ENCODE measurements around the gene RAB20.
A peak's percentile ranks its signal among the peaks of the same experiment; 100 is the strongest.
"Not testable (repeated sequence)": the region's sequence is repeated elsewhere in the genome, so short reads cannot be mapped to it uniquely, and the experiment has no call there.

Gene RAB20

DNA sequence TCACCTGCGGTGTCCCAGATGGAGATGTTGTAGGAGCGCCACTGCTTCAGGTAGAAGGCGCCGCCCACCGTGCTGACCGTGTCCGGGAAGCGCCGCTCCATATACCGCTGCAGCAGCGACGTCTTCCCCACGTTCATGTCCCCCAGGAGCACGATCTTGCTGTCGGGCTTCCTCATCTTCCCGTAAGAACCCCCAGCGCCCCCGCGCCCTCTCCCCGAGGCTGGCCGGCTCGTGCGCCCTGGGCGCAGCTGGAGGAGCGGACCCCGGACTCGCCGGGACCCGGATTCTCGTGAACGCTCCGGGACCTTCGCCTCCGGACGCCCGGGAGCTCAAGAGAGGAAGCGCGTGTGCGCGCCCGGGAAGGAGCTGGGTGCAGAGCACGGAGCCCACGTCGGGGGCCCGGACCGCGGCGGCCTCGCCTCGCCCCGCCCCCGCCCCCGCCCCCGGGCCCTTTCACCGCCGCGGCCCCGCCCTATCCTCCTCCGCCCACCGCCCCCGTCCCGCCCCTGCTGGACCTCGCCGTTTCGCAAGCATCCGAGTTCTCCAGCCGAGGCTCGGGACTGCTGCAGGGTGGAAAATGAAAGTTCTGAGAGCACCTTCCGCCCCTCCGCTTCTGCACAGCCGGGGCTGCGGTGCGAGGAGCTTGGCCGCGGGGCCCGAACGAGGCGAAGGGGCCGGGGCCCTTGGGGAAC, at the start of gene RAB20:
RAB20 (minus strand) TSS at position 379 of the 692 bp plus-strand sequence; CDS start at position 176, 203 bp downstream.
- peak within 1 kb of the TSS; percentile 95 for H3K4me3 ChIP-seq
- H3K27ac ChIP-seq = no peak within 1 kb of the TSS
- H3K36me3 ChIP-seq (ENCODE audit: insufficient read depth, low read length) = no peaks in the 10 kb centered on the region
- no peak for DNase-seq (ENCODE audit: low read depth, low spot score)
- peak within 1 kb of the TSS; percentile 51 for H3K9ac ChIP-seq (ENCODE audit: insufficient read length)
- H3K9me3 ChIP-seq (ENCODE audit: low read depth, low read length) = no peaks in the 10 kb centered on the region
- TF ChIP-seq EZH2 (IDR thresholded peaks at IDR 0.05) = no peak
- no peak; the same call in 1 of the 2 replicates for TF ChIP-seq POLR2AphosphoS5 (IDR thresholded peaks at IDR 0.05; ENCODE audit: borderline replicate concordance, low read depth, low read length)
- no peak for TF ChIP-seq FOXP2 (optimal IDR thresholded peaks at IDR 0.05; ENCODE audit: control extremely low read depth, extremely low read length, insufficient read depth)

GRCh38 chr13:110610955-110611595, 49.6 kb upstream of the RAB20 start:
- Histone ChIP-seq H3K9me3 (ENCODE audit: low read depth, low read length) (no peaks in the 10 kb centered on the region), H3K36me3 (ENCODE audit: insufficient read depth, low read length) (no peaks in the 10 kb centered on the region), H3K4me3 (no peak overlapping the region), H3K9ac (ENCODE audit: insufficient read length) (no peak overlapping the region), H3K27ac (no peak overlapping the region)
- no peak for DNase-seq (ENCODE audit: low read depth, low spot score)
- TF ChIP-seq FOXP2 (optimal IDR thresholded peaks at IDR 0.05; ENCODE audit: control extremely low read depth, extremely low read length, insufficient read depth) (no peak), POLR2AphosphoS5 (IDR thresholded peaks at IDR 0.05; ENCODE audit: borderline replicate concordance, low read depth, low read length) (no peak), EZH2 (IDR thresholded peaks at IDR 0.05) (no peak)

DNA sequence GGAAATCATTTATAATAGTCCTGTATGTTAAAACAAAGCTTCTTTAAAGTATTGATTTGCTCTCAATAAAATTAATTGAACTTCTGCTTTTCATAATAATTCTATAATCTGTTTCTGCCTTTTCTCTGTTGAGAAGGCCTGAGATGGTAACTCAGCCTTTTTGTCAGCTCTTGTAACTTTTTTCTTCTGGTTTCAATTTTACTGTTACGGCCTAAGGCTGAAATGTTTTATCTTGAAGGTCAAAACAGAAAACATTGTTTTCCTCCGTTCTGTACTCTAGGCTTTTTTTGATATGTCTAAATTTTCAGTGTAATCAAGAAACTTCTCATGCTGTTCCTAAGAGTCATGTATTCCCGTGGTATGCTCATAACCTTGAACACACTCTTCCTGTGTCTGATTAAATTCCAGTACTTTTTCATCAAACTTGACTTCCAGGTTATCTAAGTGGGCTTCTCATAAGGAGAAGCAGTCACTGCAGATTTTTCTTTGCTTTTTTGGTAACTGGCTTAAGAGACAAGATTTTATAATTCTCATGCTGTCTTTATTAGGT, 46.2 kb upstream of the RAB20 start:
- TF ChIP-seq FOXP2 (optimal IDR thresholded peaks at IDR 0.05; ENCODE audit: control extremely low read depth, extremely low read length, insufficient read depth) (no peak), POLR2AphosphoS5 (IDR thresholded peaks at IDR 0.05; ENCODE audit: borderline replicate concordance, low read depth, low read length) (no peak), EZH2 (IDR thresholded peaks at IDR 0.05) (no peak)
- Histone ChIP-seq H3K27ac (0 out of 2 replicates have a peak overlapping the region, but pooled peaks have one; percentile 10), H3K36me3 (ENCODE audit: insufficient read depth, low read length) (no peaks in the 10 kb centered on the region), H3K4me3 (no peak overlapping the region), H3K9ac (ENCODE audit: insufficient read length) (peak overlapping the region; percentile 30), H3K9me3 (ENCODE audit: low read depth, low read length) (no peaks in the 10 kb centered on the region)
- no peak for DNase-seq (ENCODE audit: low read depth, low spot score)

DNA sequence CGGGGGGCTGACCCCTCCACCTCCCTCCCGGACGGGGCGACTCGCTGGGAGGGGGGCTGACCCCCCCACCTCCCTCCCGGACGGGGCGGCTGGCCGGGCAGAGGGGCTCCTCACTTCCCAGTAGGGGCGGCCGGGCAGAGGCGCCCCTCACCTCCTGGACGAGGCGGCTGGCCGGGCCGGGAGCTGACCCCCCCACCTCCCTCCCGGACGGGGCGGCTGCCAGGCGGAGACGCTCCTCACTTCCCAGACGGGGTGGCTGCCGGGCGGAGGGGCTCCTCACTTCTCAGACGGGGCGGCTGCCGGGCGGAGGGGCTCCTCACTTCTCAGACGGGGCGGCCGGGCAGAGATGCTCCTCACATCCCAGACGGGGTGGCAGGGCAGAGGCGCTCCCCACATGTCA, 44.8 kb upstream of the RAB20 start:
- H3K27ac ChIP-seq; H3K9ac ChIP-seq (ENCODE audit: insufficient read length); DNase-seq (ENCODE audit: low read depth, low spot score); H3K9me3 ChIP-seq (ENCODE audit: low read depth, low read length); H3K36me3 ChIP-seq (ENCODE audit: insufficient read depth, low read length); H3K4me3 ChIP-seq: not testable (repeated sequence)

- Histone ChIP-seq H3K9me3 (ENCODE audit: low read depth, low read length) (no peaks in the 10 kb centered on the region), H3K4me3 (no peak overlapping the region), H3K36me3 (ENCODE audit: insufficient read depth, low read length) (no peaks in the 10 kb centered on the region), H3K27ac (no peak overlapping the region), H3K9ac (ENCODE audit: insufficient read length) (no peak overlapping the region)
- TF ChIP-seq EZH2 (IDR thresholded peaks at IDR 0.05) (no peak), FOXP2 (optimal IDR thresholded peaks at IDR 0.05; ENCODE audit: control extremely low read depth, extremely low read length, insufficient read depth) (no peak), POLR2AphosphoS5 (IDR thresholded peaks at IDR 0.05; ENCODE audit: borderline replicate concordance, low read depth, low read length) (no peak)
- DNase-seq (ENCODE audit: low read depth, low spot score) = no peak
These were observed 43.6 kb upstream of the RAB20 start for GRCh38 chr13:110605132-110605531.

GRCh38 chr13:110600980-110601379, 39.5 kb upstream of the RAB20 start:
- no peak overlapping the region for H3K4me3 ChIP-seq
- no peak for DNase-seq (ENCODE audit: low read depth, low spot score)
- H3K27ac ChIP-seq = no peak overlapping the region
- H3K9me3 ChIP-seq (ENCODE audit: low read depth, low read length) = no peaks in the 10 kb centered on the region
- no peak overlapping the region for H3K9ac ChIP-seq (ENCODE audit: insufficient read length)
- no peaks in the 10 kb centered on the region for H3K36me3 ChIP-seq (ENCODE audit: insufficient read depth, low read length)
- TF ChIP-seq EZH2 (IDR thresholded peaks at IDR 0.05) = no peak
- no peak for TF ChIP-seq FOXP2 (optimal IDR thresholded peaks at IDR 0.05; ENCODE audit: control extremely low read depth, extremely low read length, insufficient read depth)
- no peak for TF ChIP-seq POLR2AphosphoS5 (IDR thresholded peaks at IDR 0.05; ENCODE audit: borderline replicate concordance, low read depth, low read length)

- no peaks in the 10 kb centered on the region for H3K36me3 ChIP-seq (ENCODE audit: insufficient read depth, low read length)
- H3K9me3 ChIP-seq (ENCODE audit: low read depth, low read length) = no peaks in the 10 kb centered on the region
- no peak overlapping the region for H3K4me3 ChIP-seq
- H3K9ac ChIP-seq (ENCODE audit: insufficient read length) = no peak overlapping the region
- H3K27ac ChIP-seq = no peak overlapping the region
- TF ChIP-seq POLR2AphosphoS5 (IDR thresholded peaks at IDR 0.05; ENCODE audit: borderline replicate concordance, low read depth, low read length) = no peak
- no peak for TF ChIP-seq FOXP2 (optimal IDR thresholded peaks at IDR 0.05; ENCODE audit: control extremely low read depth, extremely low read length, insufficient read depth)
- no peak for TF ChIP-seq EZH2 (IDR thresholded peaks at IDR 0.05)
- no peak for DNase-seq (ENCODE audit: low read depth, low spot score)
These were observed 38.8 kb upstream of the RAB20 start for GRCh38 chr13:110600261-110600819.

DNA sequence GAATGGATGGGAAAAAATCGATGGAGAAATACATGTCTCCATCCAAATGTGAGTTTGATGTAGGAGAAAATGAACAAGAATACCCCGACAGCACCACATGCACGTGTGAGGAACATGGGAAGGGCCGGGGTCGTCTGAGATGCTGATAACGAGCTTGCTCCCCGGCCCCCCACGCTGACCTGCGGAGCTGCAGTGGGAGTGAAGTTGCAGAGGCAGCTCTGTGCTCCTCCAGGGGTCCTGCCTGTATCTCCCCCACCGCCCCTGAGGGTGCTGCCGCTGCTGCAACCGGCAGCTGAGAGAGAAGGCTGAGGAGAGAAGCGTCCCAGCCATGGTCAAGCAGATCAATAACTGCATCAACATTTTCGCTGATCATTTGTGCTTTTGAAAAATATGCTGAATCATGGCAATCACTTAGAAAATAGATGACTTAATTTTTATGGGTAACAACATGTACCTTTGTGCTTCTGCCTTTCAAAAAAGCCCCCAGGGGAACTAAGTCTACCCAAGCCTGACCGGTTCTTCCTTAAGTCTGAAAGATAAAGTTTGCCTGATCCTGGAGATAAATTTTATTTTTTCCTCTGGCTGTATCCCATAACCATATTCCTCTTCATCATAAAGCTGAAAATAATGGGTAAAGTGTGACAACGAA, 35.6 kb upstream of the RAB20 start:
- Histone ChIP-seq H3K9me3 (ENCODE audit: low read depth, low read length) (no peaks in the 10 kb centered on the region), H3K4me3 (no peak overlapping the region), H3K27ac (no peak overlapping the region), H3K36me3 (ENCODE audit: insufficient read depth, low read length) (no peaks in the 10 kb centered on the region), H3K9ac (ENCODE audit: insufficient read length) (no peak overlapping the region)
- TF ChIP-seq EZH2 (IDR thresholded peaks at IDR 0.05) (no peak), FOXP2 (optimal IDR thresholded peaks at IDR 0.05; ENCODE audit: control extremely low read depth, extremely low read length, insufficient read depth) (no peak), POLR2AphosphoS5 (IDR thresholded peaks at IDR 0.05; ENCODE audit: borderline replicate concordance, low read depth, low read length) (no peak)
- DNase-seq (ENCODE audit: low read depth, low spot score) = no peak
